Naive thymus-derived CD4-positive, alpha-beta T cell (primary cell): ENCODE results near the gene PADI2. TPM values are rescaled to one million over a fixed set of nuclear protein-coding genes. Genes with fewer than 3 reads are reported as not detected.

Experiments
- ATAC-seq: fragments of 150-1000 bp; cut with Tn5 transposase; 2 replicates; pipeline ENCODE4 v1.10.0; 2021; ENCODE audit warnings: mild to moderate bottlenecking, moderate library complexity
- CTCF ChIA-PET: fragments of 350-600 bp; sonication (Branson Sonifier 250); formaldehyde crosslinking; loops from one replicate; lab custom pipeline; 2021; ENCODE audit warnings: antibody characterized with exemption; lab: Charles Lee
- POLR2A ChIA-PET: fragments of 350-600 bp; sonication (Branson Sonifier 250); formaldehyde crosslinking; loops from one replicate; lab custom pipeline; 2021; ENCODE audit warnings: antibody characterized with exemption, inconsistent platforms; lab: Charles Lee
- DNase-seq, 9 donors: peaks; one replicate each; pipeline versions ENCODE4 v3.0.0 to v3.0.0-alpha.2; 2020 to 2022; ENCODE audit warnings: mixed read lengths in 1 of 9
- H3K27ac ChIP-seq: one replicate; pipeline ENCODE4 v1.7.0; 2013; ENCODE audit warnings: mild to moderate bottlenecking, low read depth, low read length, moderate library complexity
- H3K27me3 ChIP-seq, 2 donors: one replicate each; pipeline ENCODE4 v1.7.0; 2013; ENCODE audit warnings: low read length in 2 of 2, mild to moderate bottlenecking in 2 of 2, moderate library complexity in 2 of 2; ENCODE audit not compliant: control insufficient read depth in 2 of 2, insufficient read depth in 2 of 2
- H3K36me3 ChIP-seq, 3 experiments: 1 replicate in 2 of 3; 2 replicates in 1 of 3; pipeline ENCODE4 v1.7.0; 2013; ENCODE audit warnings: low read length in 3 of 3, mild to moderate bottlenecking in 3 of 3, moderate library complexity in 1 of 3; ENCODE audit not compliant: insufficient read depth in 3 of 3, control insufficient read depth in 2 of 3
- H3K4me1 ChIP-seq, 2 donors: one replicate each; pipeline ENCODE4 v1.7.0; 2013; ENCODE audit warnings: low read length in 2 of 2, mild to moderate bottlenecking in 2 of 2, moderate library complexity in 1 of 2; ENCODE audit not compliant: control insufficient read depth in 2 of 2, insufficient read depth in 2 of 2
- H3K4me3 ChIP-seq: 2 replicates; pipeline ENCODE4 v1.7.0; 2013; ENCODE audit warnings: mild to moderate bottlenecking, low read length
- H3K9me3 ChIP-seq, 3 experiments: 1 replicate in 2 of 3; 2 replicates in 1 of 3; pipeline ENCODE4 v1.7.0; 2013; ENCODE audit warnings: low read length in 3 of 3; ENCODE audit not compliant: control insufficient read depth in 2 of 3
- H3K27ac Mint-ChIP-seq, 9 donors: one replicate each; pipeline ENCODE4 v1.8.0; 2020 to 2022; ENCODE audit warnings: mixed read lengths in 9 of 9, mild to moderate bottlenecking in 8 of 9, moderate library complexity in 5 of 9, inconsistent platforms in 2 of 9
- H3K27me3 Mint-ChIP-seq, 5 donors: one replicate each; pipeline ENCODE4 v1.8.0; 2021 to 2022; ENCODE audit warnings: mixed read lengths in 5 of 5, mild to moderate bottlenecking in 1 of 5
- H3K36me3 Mint-ChIP-seq, 5 donors: one replicate each; pipeline ENCODE4 v1.8.0; 2020 to 2022; ENCODE audit warnings: mixed read lengths in 5 of 5, mild to moderate bottlenecking in 3 of 5, inconsistent platforms in 1 of 5
- H3K4me1 Mint-ChIP-seq, 7 donors: one replicate each; pipeline ENCODE4 v1.8.0; 2020 to 2022; ENCODE audit warnings: mixed read lengths in 7 of 7, mild to moderate bottlenecking in 3 of 7, inconsistent platforms in 1 of 7
- H3K4me3 Mint-ChIP-seq, 10 donors: one replicate each; pipeline ENCODE4 v1.8.0; 2020 to 2022; ENCODE audit warnings: mild to moderate bottlenecking in 10 of 10, mixed read lengths in 10 of 10, moderate library complexity in 6 of 10, inconsistent platforms in 2 of 10
- H3K9me3 Mint-ChIP-seq, 11 donors: one replicate each; pipeline ENCODE4 v1.8.0; 2020 to 2022; ENCODE audit warnings: mixed read lengths in 11 of 11, mild to moderate bottlenecking in 4 of 11, inconsistent platforms in 1 of 11, moderate library complexity in 1 of 11
- intact Hi-C, 2 donors: fragments of 100-400 bp; cut with micrococcal nuclease; formaldehyde crosslinking; loops; one replicate each; pipeline ENCODE4 v1.15.1; 2023
- polyA plus RNA-seq, 2 donors: library from polyadenylated mRNA; unstranded; fragments of 300-500 nt; fragmentation: Illumina TruSeq; gene quantifications; one replicate each; pipeline ENCODE4 v1.2.3, GENCODE V29; 2021
- total RNA-seq, 6 experiments: library from RNA in 5 of 6; stranded (reverse) in 5 of 6; gene quantifications; 1 replicate in 5 of 6; 2 replicates in 1 of 6; pipeline ENCODE4 v1.2.3 and lab custom pipeline; 2021 to 2026

The PADI2 gene
- total and polyA plus RNA-seq, 7 experiments from 2014 or later: 0.08 to 11.2 (median 0.12) TPM; not detected in 2

- H3K4me1 ChIP-seq: peaks cover 0 to 7% of the 10 kb centered on the region in 2 donors
- CTCF ChIA-PET: no interaction called here
Measured at GRCh38 chr1:17118268-17118667, 983 bp downstream of the PADI2 start.

GRCh38 chr1:17117451-17118265, 1.6 kb downstream of the PADI2 start:
- Mint-ChIP-seq H3K27ac (no peak overlapping the region), H3K36me3 (no peaks in the 10 kb centered on the region), H3K9me3 (no peaks in the 10 kb centered on the region), H3K27me3 (peaks cover 25 to 51% (median 39%) of the 10 kb centered on the region in 5 donors), H3K4me3 (peak overlapping the region in 3 of 10 donors; percentile 58 to 75 (median 60)), H3K4me1 (peaks cover 0 to 23% (median 5%) of the 10 kb centered on the region in 7 donors)
- no peak overlapping the region for H3K4me3 ChIP-seq
- ChIA-PET POLR2A (no interaction called here), CTCF (no interaction called here)
- intact Hi-C loops: no loop called here
- peaks cover 0 to 7% of the 10 kb centered on the region in 2 donors for H3K4me1 ChIP-seq
- no peaks in the 10 kb centered on the region for H3K36me3 ChIP-seq
- no peak for DNase-seq
- no peaks in the 10 kb centered on the region for H3K9me3 ChIP-seq
- no peaks in the 10 kb centered on the region for H3K27me3 ChIP-seq
- no peak overlapping the region for H3K27ac ChIP-seq
- no peak for ATAC-seq

More at GRCh38 chr1:17118268-17118667, 983 bp downstream of the PADI2 start:
- POLR2A ChIA-PET: no interaction called here
- Mint-ChIP-seq H3K27ac (no peak overlapping the region), H3K4me3 (peak overlapping the region in 5 of 10 donors; percentile 17 to 75 (median 58)), H3K4me1 (peaks cover 0 to 23% (median 5%) of the 10 kb centered on the region in 7 donors), H3K27me3 (peaks cover 25 to 51% (median 39%) of the 10 kb centered on the region in 5 donors), H3K36me3 (no peaks in the 10 kb centered on the region), H3K9me3 (no peaks in the 10 kb centered on the region)
- no peak for DNase-seq
- ATAC-seq: no peak
- no peaks in the 10 kb centered on the region for H3K27me3 ChIP-seq
- no peaks in the 10 kb centered on the region for H3K36me3 ChIP-seq
- H3K4me3 ChIP-seq: no peak overlapping the region
- H3K9me3 ChIP-seq: no peaks in the 10 kb centered on the region
- intact Hi-C loops: no loop called here
- no peak overlapping the region for H3K27ac ChIP-seq

GRCh38 chr1:17116643-17117042, 2.6 kb downstream of the PADI2 start:
- Mint-ChIP-seq H3K27me3 (peaks cover 25 to 52% (median 39%) of the 10 kb centered on the region in 5 donors), H3K9me3 (peaks cover 0 to 3% (median 0%) of the 10 kb centered on the region in 11 donors), H3K27ac (no peak overlapping the region), H3K36me3 (no peaks in the 10 kb centered on the region), H3K4me1 (peaks cover 0 to 23% (median 5%) of the 10 kb centered on the region in 7 donors), H3K4me3 (no peak overlapping the region)
- Histone ChIP-seq H3K27me3 (no peaks in the 10 kb centered on the region), H3K4me3 (no peak overlapping the region), H3K9me3 (no peaks in the 10 kb centered on the region), H3K36me3 (no peaks in the 10 kb centered on the region), H3K27ac (no peak overlapping the region), H3K4me1 (peaks cover 0 to 7% of the 10 kb centered on the region in 2 donors)
- no peak for ATAC-seq
- intact Hi-C loops: no loop called here
- no peak for DNase-seq
- ChIA-PET CTCF (no interaction called here), POLR2A (no interaction called here)

- ATAC-seq (no peak), DNase-seq (no peak)
- ChIA-PET POLR2A (no interaction called here), CTCF (no interaction called here)
- peaks cover 19 to 49% (median 36%) of the 10 kb centered on the region in 5 donors for H3K27me3 Mint-ChIP-seq
- no peaks in the 10 kb centered on the region for H3K27me3 ChIP-seq
- intact Hi-C loops: no loop called here
- peaks cover 0 to 5% of the 10 kb centered on the region in 2 donors for H3K4me1 ChIP-seq
- H3K27ac ChIP-seq: no peak overlapping the region
- no peak overlapping the region for H3K4me3 Mint-ChIP-seq
- H3K9me3 ChIP-seq: no peaks in the 10 kb centered on the region
- peaks cover 0 to 3% (median 0%) of the 10 kb centered on the region in 11 donors for H3K9me3 Mint-ChIP-seq
- no peaks in the 10 kb centered on the region for H3K36me3 ChIP-seq
- no peaks in the 10 kb centered on the region for H3K36me3 Mint-ChIP-seq
- H3K4me1 Mint-ChIP-seq: peaks cover 0 to 17% (median 3%) of the 10 kb centered on the region in 7 donors
- no peak overlapping the region for H3K4me3 ChIP-seq
- H3K27ac Mint-ChIP-seq: no peak overlapping the region
Measured at GRCh38 chr1:17113963-17114362, 5.3 kb downstream of the PADI2 start.

- Mint-ChIP-seq H3K4me3 (no peak overlapping the region), H3K27ac (peak overlapping the region in 1 of 9 donors; percentile 19), H3K4me1 (peaks cover 0 to 5% (median 0%) of the 10 kb centered on the region in 7 donors), H3K9me3 (peaks cover 0 to 3% (median 0%) of the 10 kb centered on the region in 11 donors), H3K36me3 (no peaks in the 10 kb centered on the region), H3K27me3 (peaks cover 6 to 46% (median 23%) of the 10 kb centered on the region in 5 donors)
- H3K4me3 ChIP-seq: no peak overlapping the region
- no peaks in the 10 kb centered on the region for H3K36me3 ChIP-seq
- no peaks in the 10 kb centered on the region for H3K4me1 ChIP-seq
- H3K27ac ChIP-seq: no peak overlapping the region
- POLR2A ChIA-PET: no interaction called here
- DNase-seq (no peak), ATAC-seq (no peak)
- intact Hi-C loops: no loop called here
- CTCF ChIA-PET: no interaction called here
- H3K27me3 ChIP-seq: no peaks in the 10 kb centered on the region
- H3K9me3 ChIP-seq: no peaks in the 10 kb centered on the region
Measured at GRCh38 chr1:17112496-17113236, 6.6 kb downstream of the PADI2 start.

GRCh38 chr1:17112076-17112475, 7.2 kb downstream of the PADI2 start:
- H3K36me3 Mint-ChIP-seq: no peaks in the 10 kb centered on the region
- Histone ChIP-seq H3K36me3 (no peaks in the 10 kb centered on the region), H3K27ac (no peak overlapping the region), H3K4me3 (no peak overlapping the region), H3K9me3 (no peaks in the 10 kb centered on the region), H3K4me1 (no peaks in the 10 kb centered on the region), H3K27me3 (no peaks in the 10 kb centered on the region)
- POLR2A ChIA-PET: no interaction called here
- CTCF ChIA-PET: no interaction called here
- DNase-seq: no peak
- H3K27me3 Mint-ChIP-seq: peaks cover 6 to 40% (median 20%) of the 10 kb centered on the region in 5 donors
- peaks cover 0 to 2% (median 0%) of the 10 kb centered on the region in 7 donors for H3K4me1 Mint-ChIP-seq
- H3K27ac Mint-ChIP-seq: peak overlapping the region in 1 of 9 donors; percentile 22
- peaks cover 0 to 3% (median 0%) of the 10 kb centered on the region in 11 donors for H3K9me3 Mint-ChIP-seq
- H3K4me3 Mint-ChIP-seq: no peak overlapping the region
- intact Hi-C loops: no loop called here
- no peak for ATAC-seq
